ENCODE results near the gene DUSP1.

GRCh38 chr5:172739375-172739774, 31.6 kb downstream of the DUSP1 start:
- TF ChIP-seq CTCF (IDR thresholded peaks at IDR 0.05) (no peak), POLR2A (IDR thresholded peaks at IDR 0.05) (no peak)
